ENCODE measurements around the gene UTS2B.

Gene UTS2B

GRCh38 chr3:191237047-191237882 is 93.1 kb downstream of the UTS2B start:
- DNase-seq = peak; percentile 14

GRCh38 chr3:191236646-191237045 is 93.7 kb downstream of the UTS2B start:
- no peak for DNase-seq

DNA sequence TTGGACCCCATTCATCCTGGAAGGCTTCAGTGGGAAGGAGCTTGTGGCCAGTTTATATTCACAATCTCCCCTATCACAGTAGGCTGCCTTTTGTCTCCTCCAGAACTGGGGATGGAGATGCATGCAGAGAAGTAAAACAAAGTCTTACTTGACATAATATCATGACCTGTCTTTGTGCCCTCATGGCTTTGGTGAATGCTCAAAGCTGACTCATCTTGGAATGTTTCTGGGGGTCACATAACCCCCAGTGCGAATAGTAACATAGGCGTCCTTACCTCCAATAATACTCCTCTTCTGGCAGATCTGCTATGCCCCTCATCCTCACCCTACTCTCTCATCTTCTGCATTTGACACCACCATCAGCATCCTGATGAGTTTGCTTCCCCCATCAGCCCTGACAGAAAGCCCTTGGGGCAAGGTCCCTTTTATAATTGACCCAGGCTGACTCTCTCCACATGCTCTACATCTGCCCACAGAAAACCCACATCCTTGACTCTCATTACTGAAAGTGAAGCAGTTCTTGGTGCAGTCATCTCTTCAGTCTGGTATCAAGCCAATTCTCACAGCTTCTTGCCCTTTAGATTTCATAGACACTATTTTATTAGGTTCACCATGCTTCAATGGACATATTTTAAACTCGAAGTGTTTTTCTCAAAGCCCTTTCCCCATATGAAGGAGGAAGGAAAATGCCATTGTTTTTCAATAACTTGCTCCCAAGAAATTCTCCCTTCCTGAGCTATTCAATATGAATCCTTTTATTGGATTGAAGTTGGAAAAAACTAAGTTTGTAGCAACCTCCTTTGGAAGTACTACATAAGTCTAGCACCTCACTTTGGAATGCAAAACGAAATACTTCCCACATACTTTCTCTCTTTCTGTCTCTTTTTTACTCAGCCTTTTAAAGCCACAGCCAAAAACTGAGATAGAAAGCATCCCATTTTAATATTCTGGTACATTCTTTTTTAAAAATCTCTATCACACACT is 94.7 kb downstream of the UTS2B start:
- no peak for DNase-seq

- no peak for DNase-seq
Observed at GRCh38 chr3:191234216-191234615, 96.1 kb downstream of the UTS2B start.

GRCh38 chr3:191227541-191227940 is 102.8 kb downstream of the UTS2B start:
- DNase-seq = no peak

DNA sequence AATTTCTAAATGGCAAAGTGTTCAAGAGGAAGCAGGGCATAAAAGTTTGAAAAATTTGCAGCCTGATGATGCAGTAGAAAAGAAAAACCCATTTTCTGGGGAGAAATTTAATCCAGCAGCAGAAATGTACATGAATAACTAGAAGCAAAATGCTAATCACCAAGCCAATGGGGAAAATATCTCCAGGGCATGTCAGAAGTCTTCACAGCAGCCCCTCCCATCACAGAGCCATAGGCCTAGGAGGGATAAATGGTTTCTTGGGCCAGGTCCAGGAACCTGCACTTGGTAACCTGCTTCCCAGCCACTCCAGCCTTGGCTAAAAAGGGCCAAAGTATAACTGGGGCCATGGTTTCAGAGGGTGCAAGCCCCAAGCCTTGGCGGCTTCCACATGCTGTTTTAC is 108.7 kb downstream of the UTS2B start:
- DNase-seq = no peak

GRCh38 chr3:191220908-191221307 is 109.4 kb downstream of the UTS2B start:
- no peak for DNase-seq

GRCh38 chr3:191217301-191217700 is 113.0 kb downstream of the UTS2B start:
- DNase-seq = no peak
